Measurements from ENCODE around the gene SIX5.
"Not testable (repeated sequence)": the region's sequence is repeated elsewhere in the genome, so short reads cannot be mapped to it uniquely, and the experiment has no call there.

SIX5 gene

DNA sequence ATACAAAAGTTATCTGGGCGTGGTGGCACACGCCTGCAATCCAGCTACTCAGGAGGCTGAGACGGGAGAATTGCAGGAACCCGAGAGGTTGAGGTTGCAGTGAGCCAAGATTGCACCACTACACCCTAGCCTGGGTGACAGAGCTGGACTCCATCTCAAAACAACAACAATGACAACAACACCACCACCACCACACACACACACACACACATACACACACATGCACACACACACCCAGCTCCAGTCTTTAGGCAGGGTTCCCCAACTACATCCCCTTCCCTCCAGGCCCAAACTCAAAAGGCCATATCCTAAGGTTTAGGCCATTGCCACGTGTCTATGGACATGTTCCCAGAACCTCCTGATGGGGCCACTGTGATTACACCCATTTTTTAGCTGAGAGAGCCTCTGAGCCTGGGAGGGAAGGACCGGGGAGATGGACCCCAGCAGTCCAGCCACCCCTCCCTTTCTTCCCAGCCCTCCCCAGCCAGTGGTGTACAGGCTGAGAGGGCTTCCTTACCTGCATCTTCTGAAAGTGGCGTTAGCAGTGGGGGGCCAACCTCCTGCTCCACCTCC lies 32.6 kb upstream of the SIX5 start:
- H3K4me3 ChIP-seq (ENCODE audit: low read depth, low read length) = no peak overlapping the region
- TF ChIP-seq, protein P1, sequence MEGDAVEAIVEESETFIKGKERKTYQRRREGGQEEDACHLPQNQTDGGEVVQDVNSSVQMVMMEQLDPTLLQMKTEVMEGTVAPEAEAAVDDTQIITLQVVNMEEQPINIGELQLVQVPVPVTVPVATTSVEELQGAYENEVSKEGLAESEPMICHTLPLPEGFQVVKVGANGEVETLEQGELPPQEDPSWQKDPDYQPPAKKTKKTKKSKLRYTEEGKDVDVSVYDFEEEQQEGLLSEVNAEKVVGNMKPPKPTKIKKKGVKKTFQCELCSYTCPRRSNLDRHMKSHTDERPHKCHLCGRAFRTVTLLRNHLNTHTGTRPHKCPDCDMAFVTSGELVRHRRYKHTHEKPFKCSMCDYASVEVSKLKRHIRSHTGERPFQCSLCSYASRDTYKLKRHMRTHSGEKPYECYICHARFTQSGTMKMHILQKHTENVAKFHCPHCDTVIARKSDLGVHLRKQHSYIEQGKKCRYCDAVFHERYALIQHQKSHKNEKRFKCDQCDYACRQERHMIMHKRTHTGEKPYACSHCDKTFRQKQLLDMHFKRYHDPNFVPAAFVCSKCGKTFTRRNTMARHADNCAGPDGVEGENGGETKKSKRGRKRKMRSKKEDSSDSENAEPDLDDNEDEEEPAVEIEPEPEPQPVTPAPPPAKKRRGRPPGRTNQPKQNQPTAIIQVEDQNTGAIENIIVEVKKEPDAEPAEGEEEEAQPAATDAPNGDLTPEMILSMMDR (IDR thresholded peaks at IDR 0.05; ENCODE audit: borderline replicate concordance, insufficient read depth, low read depth, low read length) = no peak

DNA sequence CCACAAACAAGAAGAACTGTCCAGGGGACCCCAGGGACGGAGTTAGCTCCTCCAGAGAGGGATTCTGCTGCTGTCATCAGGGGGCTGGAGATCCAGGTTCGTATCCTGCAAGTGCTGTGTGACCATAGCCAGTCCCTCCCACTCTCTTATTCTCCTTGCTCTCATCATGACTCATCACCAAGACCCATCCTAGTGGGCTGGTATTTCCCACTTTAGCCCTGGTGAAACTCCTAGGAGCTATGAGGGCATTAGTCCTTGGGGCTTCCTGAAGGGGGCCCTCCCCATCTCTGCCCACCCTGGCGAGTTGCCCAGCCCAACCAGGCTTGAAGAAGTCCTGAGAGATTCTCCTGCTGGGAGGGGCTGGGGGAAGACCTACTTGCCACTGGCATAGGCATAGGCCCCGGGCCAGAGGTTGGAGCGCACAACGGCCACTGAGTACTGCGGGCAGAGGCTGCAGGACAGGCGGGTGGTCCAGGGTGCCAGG lies 31.1 kb upstream of the SIX5 start:
- TF ChIP-seq, protein P1 (IDR thresholded peaks at IDR 0.05; ENCODE audit: borderline replicate concordance, insufficient read depth, low read depth, low read length) = no peak
- H3K4me3 ChIP-seq (ENCODE audit: low read depth, low read length) = no peak overlapping the region

DNA sequence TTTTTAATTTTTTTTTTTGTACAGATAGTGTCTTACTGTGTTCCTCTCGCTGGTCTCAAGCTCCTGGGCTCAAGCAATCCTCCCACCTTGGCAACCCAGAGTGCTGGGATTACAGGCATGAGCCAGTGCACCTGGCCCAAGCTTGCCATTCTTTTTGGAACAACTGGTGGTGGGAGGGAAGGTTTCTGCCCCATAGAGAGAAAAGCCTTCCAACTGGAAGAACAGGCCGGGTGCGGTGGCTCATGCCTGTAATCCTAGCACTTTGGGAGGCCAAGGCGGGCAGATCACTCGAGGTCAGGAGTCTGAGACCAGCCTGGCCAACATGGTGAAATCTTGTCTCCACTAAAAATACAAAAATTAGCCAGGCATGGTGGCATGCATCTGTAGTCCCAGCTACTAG lies 30.5 kb upstream of the SIX5 start:
- H3K4me3 ChIP-seq (ENCODE audit: low read depth, low read length) = not testable (repeated sequence)

DNA sequence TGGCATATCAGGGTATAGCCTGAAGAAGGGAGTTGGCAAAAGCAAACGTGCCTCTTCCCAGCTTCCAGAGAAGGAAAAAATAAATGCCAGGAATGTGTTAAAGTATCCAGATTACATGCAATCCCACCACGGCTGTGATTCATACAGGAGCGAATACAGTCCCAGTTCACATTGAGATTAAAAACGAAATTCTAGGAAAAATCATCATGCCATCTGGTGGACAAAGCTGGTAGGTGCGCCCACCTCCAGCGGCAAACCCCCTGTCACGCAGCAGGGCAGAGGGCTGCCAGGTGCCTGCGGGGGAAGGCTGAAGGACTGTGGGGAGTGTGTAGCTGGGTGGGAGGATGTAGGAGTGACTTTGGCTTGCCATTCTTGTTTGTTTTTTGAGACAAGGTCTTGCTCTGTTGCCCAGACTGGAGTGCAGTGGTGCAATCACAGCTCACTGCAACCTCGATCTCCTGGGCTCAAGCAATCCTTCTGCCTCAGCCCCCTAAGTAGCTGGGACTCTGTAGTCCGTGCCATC lies 30.0 kb upstream of the SIX5 start:
- no peak overlapping the region for H3K4me3 ChIP-seq (ENCODE audit: low read depth, low read length)
- TF ChIP-seq, protein P1 (IDR thresholded peaks at IDR 0.05; ENCODE audit: borderline replicate concordance, insufficient read depth, low read depth, low read length) = peak; percentile 78

DNA sequence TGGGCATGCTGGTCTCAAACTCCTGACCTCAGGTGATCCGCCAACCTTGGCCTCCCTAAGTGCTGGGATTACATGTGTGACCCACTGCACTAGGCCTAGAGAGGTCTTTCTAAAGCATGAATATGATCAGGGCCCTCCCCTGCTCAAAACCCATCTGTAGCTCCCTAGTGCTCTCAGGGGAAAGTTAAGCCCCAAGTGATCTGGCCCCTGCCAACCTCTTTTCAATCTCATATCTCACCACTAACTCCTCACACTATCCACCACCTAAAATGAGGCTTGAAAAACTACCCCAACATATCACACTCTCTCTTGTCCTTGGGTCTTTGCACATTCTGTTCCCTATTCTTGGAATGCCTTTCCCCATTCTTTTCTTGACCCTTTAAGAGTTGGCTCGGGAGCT lies 25.6 kb upstream of the SIX5 start:
- no peak overlapping the region for H3K4me3 ChIP-seq (ENCODE audit: low read depth, low read length)
- TF ChIP-seq, protein P1 (IDR thresholded peaks at IDR 0.05; ENCODE audit: borderline replicate concordance, insufficient read depth, low read depth, low read length) = no peak

DNA sequence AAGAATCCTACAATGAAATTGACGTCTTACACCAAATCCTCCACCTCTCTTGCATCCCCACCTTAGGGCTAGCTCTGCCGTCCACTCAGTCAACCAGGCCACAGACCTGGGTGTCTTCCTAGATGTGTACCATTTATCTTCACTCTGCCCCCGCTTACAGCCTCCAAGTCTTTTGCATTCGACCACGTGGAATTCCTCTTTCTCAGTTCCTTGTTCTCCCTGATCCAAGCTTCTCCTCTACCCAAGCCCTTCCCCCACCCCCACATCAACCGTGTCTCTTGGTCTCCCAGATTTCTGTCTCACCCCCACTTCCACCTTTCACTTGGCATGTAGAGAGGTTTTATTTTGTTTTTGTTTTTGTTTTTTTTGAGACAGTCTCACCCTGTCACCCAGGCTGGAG lies 24.8 kb upstream of the SIX5 start:
- TF ChIP-seq, protein P1 (IDR thresholded peaks at IDR 0.05; ENCODE audit: borderline replicate concordance, insufficient read depth, low read depth, low read length) = no peak
- no peak overlapping the region for H3K4me3 ChIP-seq (ENCODE audit: low read depth, low read length)

DNA sequence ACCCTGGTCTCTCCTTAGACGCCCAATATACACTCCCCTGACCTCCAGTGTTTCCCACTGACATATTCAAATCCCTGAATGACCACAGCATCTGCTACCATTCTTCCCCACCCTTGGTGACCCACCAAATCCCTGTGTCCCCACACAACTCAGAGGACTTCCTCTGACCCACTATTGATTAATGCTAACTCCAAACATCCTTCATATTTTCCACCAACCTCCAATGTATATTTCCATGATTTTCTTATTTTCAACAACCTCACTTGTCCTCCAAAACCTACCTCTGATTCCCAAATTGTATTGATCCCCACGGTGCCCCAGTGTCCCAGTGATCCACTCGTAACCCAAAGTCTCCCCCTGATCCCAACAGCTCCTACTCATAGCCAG lies 24.1 kb upstream of the SIX5 start:
- H3K4me3 ChIP-seq (ENCODE audit: low read depth, low read length) = no peak overlapping the region
- TF ChIP-seq, protein P1 (IDR thresholded peaks at IDR 0.05; ENCODE audit: borderline replicate concordance, insufficient read depth, low read depth, low read length) = no peak

Measured in GM12875 (cell line).